K562 (cell line): ENCODE results near the gene SYCP2. TPM values are rescaled to one million over a fixed set of nuclear protein-coding genes. Genes with fewer than 3 reads are reported as not detected.

Source experiments
- ATAC-seq: fragments of 200-7000 bp; cut with Tn5 transposase; 3 replicates; pipeline ENCODE4 v1.9.1; 2020; ENCODE audit warnings: moderate library complexity
- BruUV-seq: library from RNA; stranded (reverse); fragments of 400-500 nt; replicated peaks from 2 replicates; lab custom pipeline; 2021; lab: Mats Ljungman, UMichigan
- CTCF ChIA-PET: fragments of 300-600 bp; formaldehyde crosslinking; extraction: SDS; loops from one replicate; lab custom pipeline; 2021; ENCODE audit warnings: low intra/inter-chr PET ratio; lab: Yijun Ruan, JAX
- POLR2A ChIA-PET: fragments of 300-600, 350-650 bp; sonication (Branson Sonifier 250); formaldehyde crosslinking; extraction: SDS; loops from one replicate; lab custom pipeline; 2021; ENCODE audit warnings: antibody characterized with exemption, inconsistent platforms; lab: Yijun Ruan, JAX
- DNase-seq, 4 experiments: peaks; one replicate each; pipeline versions ENCODE4 v3.0.0 to v3.0.0-alpha.2; 2011 to 2018; ENCODE audit warnings: low spot score in 3 of 4, mixed read lengths in 3 of 4; ENCODE audit errors: extremely low read depth in 1 of 4
- FAIRE-seq: peaks from 2 replicates; lab custom pipeline; 2011; peaks lifted over from hg19 to GRCh38; lab: Jason Lieb, UNC
- H2AFZ ChIP-seq: 2 replicates; pipeline ENCODE4 v1.6.0; 2011; ENCODE audit warnings: low read depth, low read length, control low read depth, inconsistent platforms
- H3K27ac ChIP-seq: fragments of 200-600 bp; 3 replicates; pipeline ENCODE4 v1.8.0; 2011; ENCODE audit warnings: low read depth, mild to moderate bottlenecking, control low read depth, inconsistent platforms, low read length, moderate library complexity, mixed read lengths; ENCODE audit errors: extremely low read depth
- H3K27me3 ChIP-seq, 2 experiments: fragments of 300-600 bp in 1 of 2; 2 replicates in 1 of 2; 3 replicates in 1 of 2; pipeline versions ENCODE4 v1.6.0 to v1.8.0; 2011; ENCODE audit warnings: inconsistent platforms in 2 of 2, low read length in 2 of 2, mild to moderate bottlenecking in 1 of 2, mixed read lengths in 1 of 2, moderate library complexity in 1 of 2; ENCODE audit not compliant: control insufficient read depth in 2 of 2, insufficient read depth in 2 of 2
- H3K36me3 ChIP-seq: fragments of 300-600 bp; 3 replicates; pipeline ENCODE4 v1.8.0; 2011; ENCODE audit warnings: mild to moderate bottlenecking, low read length, inconsistent platforms; ENCODE audit not compliant: control insufficient read depth, insufficient read depth
- H3K4me1 ChIP-seq, 2 experiments: fragments of 200-600 bp in 1 of 2; replicated peaks in 1 of 2; 2 replicates in 1 of 2; 3 replicates in 1 of 2; pipeline versions ENCODE4 v1.5.1 to v1.8.0; 2011; ENCODE audit warnings: inconsistent platforms in 2 of 2, low read length in 2 of 2, mild to moderate bottlenecking in 1 of 2, mixed read lengths in 1 of 2, moderate library complexity in 1 of 2; ENCODE audit not compliant: control insufficient read depth in 2 of 2, insufficient read depth in 2 of 2
- H3K4me2 ChIP-seq: 2 replicates; pipeline ENCODE4 v1.6.1; 2011; ENCODE audit warnings: low read length, control low read depth, inconsistent platforms, mixed read lengths; ENCODE audit not compliant: insufficient read depth
- H3K4me3 ChIP-seq: fragments of 200-600 bp; sonication (generic), shearing (Covaris generic); 2 replicates; pipeline ENCODE4 v1.5.1; 2016; ENCODE audit warnings: control low read depth, inconsistent platforms
- H3K79me2 ChIP-seq: fragments of 200-600 bp; 3 replicates; pipeline ENCODE4 v1.8.0; 2011; ENCODE audit warnings: low read length, inconsistent platforms; ENCODE audit not compliant: control insufficient read depth, insufficient read depth
- H3K9ac ChIP-seq, 2 experiments: 2 replicates each; pipeline versions ENCODE4 v1.6.0 to v1.6.1; 2011; ENCODE audit warnings: low read depth in 2 of 2, low read length in 2 of 2, control low read depth in 1 of 2, inconsistent platforms in 1 of 2, mild to moderate bottlenecking in 1 of 2, mixed read lengths in 1 of 2; ENCODE audit not compliant: insufficient read depth in 1 of 2
- H3K9me1 ChIP-seq: one replicate; pipeline ENCODE4 v1.6.0; 2011; ENCODE audit warnings: inconsistent platforms, mild to moderate bottlenecking, low read length, moderate library complexity; ENCODE audit not compliant: control insufficient read depth, insufficient read depth
- H3K9me3 ChIP-seq: replicated peaks from 2 replicates; pipeline ENCODE4 v1.5.1; 2011; ENCODE audit warnings: low read depth, low read length, inconsistent platforms; ENCODE audit not compliant: control insufficient read depth, insufficient read depth
- H4K20me1 ChIP-seq: replicated peaks from 2 replicates; pipeline ENCODE4 v1.6.1; 2011; ENCODE audit warnings: low read length, inconsistent platforms, mixed read lengths; ENCODE audit not compliant: control insufficient read depth, insufficient read depth
- CHD4 ChIP-seq: fragments of 200-600 bp; sonication (generic); IDR thresholded peaks from 3 replicates; pipeline ENCODE4 v1.6.1; 2012; ENCODE audit warnings: low read depth, mild to moderate bottlenecking, mixed read lengths, low read length, inconsistent platforms; ENCODE audit not compliant: insufficient read depth, insufficient replicate concordance, poor library complexity, severe bottlenecking
- COPS2 ChIP-seq: fragments of 450-650 bp; conservative IDR thresholded peaks from 2 replicates; pipeline ENCODE4 v1.6.1; 2016; ENCODE audit warnings: mild to moderate bottlenecking, moderate library complexity
- ETV1 ChIP-seq: fragments of 450-650 bp; conservative IDR thresholded peaks from 2 replicates; pipeline ENCODE4 v1.6.1; 2016; ENCODE audit warnings: missing genetic modification characterization, control low read depth, low read depth, missing compliant biosample characterization
- ILF3 ChIP-seq: fragments of 450-650 bp; IDR thresholded peaks from 2 replicates; pipeline ENCODE4 v1.6.1; 2018; ENCODE audit warnings: antibody characterized with exemption, mild to moderate bottlenecking, moderate library complexity, borderline replicate concordance
- JUNB ChIP-seq: fragments of 450-650 bp; formaldehyde crosslinking; conservative IDR thresholded peaks from 2 replicates; pipeline ENCODE4 v1.4.0; 2020; ENCODE audit warnings: mild to moderate bottlenecking
- KHSRP ChIP-seq: fragments of 450-650 bp; IDR thresholded peaks from 2 replicates; pipeline ENCODE4 v1.6.1; 2017
- MECOM ChIP-seq: fragments of 250-450 bp; sonication (Bioruptor Pico); IDR thresholded peaks from 2 replicates; pipeline ENCODE4 v1.8.0; 2022; ENCODE audit warnings: inconsistent platforms
- MXI1 ChIP-seq: IDR thresholded peaks from 2 replicates; pipeline ENCODE4 v1.6.1; 2011; ENCODE audit warnings: low read depth, mild to moderate bottlenecking, improper control_type of control experiment, low read length
- POLR2AphosphoS5 ChIP-seq: IDR thresholded peaks from 2 replicates; pipeline ENCODE4 v1.6.1; 2011; ENCODE audit warnings: mild to moderate bottlenecking, low read depth, low read length, moderate library complexity; ENCODE audit not compliant: control insufficient read depth, insufficient read depth
- POLR2G ChIP-seq: fragments of 200-400 bp; formaldehyde crosslinking; IDR thresholded peaks from 2 replicates; pipeline ENCODE4 v1.6.1; 2017; ENCODE audit warnings: low read depth, mild to moderate bottlenecking, antibody characterized with exemption, low read length, moderate library complexity
- RBM39 ChIP-seq: fragments of 200-400 bp; formaldehyde crosslinking; optimal IDR thresholded peaks from 2 replicates; pipeline ENCODE3; 2018; ENCODE audit warnings: low read depth, low read length
- TRIM24 ChIP-seq, 2 experiments: fragments of 450-650 bp; IDR thresholded peaks; 2 replicates each; pipeline ENCODE4 v1.6.1; 2016
- ZBTB7A ChIP-seq: IDR thresholded peaks from 2 replicates; pipeline ENCODE4 v1.6.1; 2011; ENCODE audit warnings: low read depth, mild to moderate bottlenecking, low read length, moderate library complexity, borderline replicate concordance; ENCODE audit not compliant: control insufficient read depth
- ZFX ChIP-seq: sonication (generic); formaldehyde crosslinking; IDR thresholded peaks from 2 replicates; pipeline ENCODE4 v1.8.0; 2022; ENCODE audit warnings: mild to moderate bottlenecking, missing genetic modification reagents, moderate library complexity
- ZNF707 ChIP-seq: fragments of 250-450 bp; sonication (Bioruptor Pico); conservative IDR thresholded peaks from 2 replicates; pipeline ENCODE4 v1.8.0; 2022; ENCODE audit warnings: inconsistent platforms, mild to moderate bottlenecking, moderate library complexity
- ZNF764 ChIP-seq: fragments of 250-450 bp; sonication (Bioruptor Pico); IDR thresholded peaks from 2 replicates; pipeline ENCODE4 v1.4.0; 2020; ENCODE audit warnings: low read depth, mild to moderate bottlenecking, moderate library complexity
- WGBS: fragments of 100-300 bp; shearing (Covaris generic); methylation state at CpG from one replicate; pipeline ENCODE4 v1.1.6; 2016; ENCODE audit warnings: low coverage, mixed read lengths; ENCODE audit not compliant: insufficient coverage; ENCODE audit errors: missing lambda C conversion rate; 5-methylcytosine and 5-hydroxymethylcytosine counted together
- in situ Hi-C: fragments of 300-500 bp; cut with MboI; formaldehyde crosslinking; loops from 4 replicates; pipeline ENCODE4 v1.15.0; 2018; ENCODE audit warnings: inconsistent platforms, mixed read lengths
- intact Hi-C: fragments of 100-400 bp; cut with micrococcal nuclease; formaldehyde crosslinking; loops from 2 replicates; pipeline ENCODE4 v1.14.2; 2022
- polyA plus RNA-seq, 8 experiments: library from polyadenylated mRNA; depleted of rRNA in 4 of 8; stranded (reverse) in 5 of 8; unstranded in 3 of 8; fragments of >200 nt; fragmentation: Nextera tagmentation in 2 of 8; fragmentation: Illumina TruSeq in 1 of 8; extraction: Ambion mirVana in 2 of 8; extraction: Trizol in 1 of 8; gene quantifications; 2 replicates each; pipeline versions ENCODE4 v1.2.1 to v1.2.3, GENCODE V29; 2011 to 2014; ENCODE audit warnings: inconsistent platforms in 1 of 8, missing spikeins in 1 of 8
- total RNA-seq, 7 experiments: library from RNA; depleted of rRNA in 6 of 7; stranded (reverse); fragments of >200 nt in 6 of 7; fragmentation: Illumina TruSeq in 2 of 7; extraction: Trizol in 2 of 7; gene quantifications; 2 replicates each; pipeline versions ENCODE4 v1.2.1 to v1.2.3, GENCODE V29; 2011 to 2021; ENCODE audit warnings: low replicate concordance in 1 of 7
- TF ChIP-seq, protein P1 (sequence below): fragments of 450-650 bp; formaldehyde crosslinking; IDR thresholded peaks from 2 replicates; pipeline ENCODE4 v1.4.0; 2020; ENCODE audit warnings: mild to moderate bottlenecking, moderate library complexity
- TF ChIP-seq, protein P2 (sequence below): sonication (generic); formaldehyde crosslinking; IDR thresholded peaks from 2 replicates; pipeline ENCODE4 v1.8.1; 2023; ENCODE audit warnings: mild to moderate bottlenecking, missing genetic modification reagents
- TF ChIP-seq, protein P3 (sequence below): fragments of 250-450 bp; sonication (Bioruptor Pico); IDR thresholded peaks from 2 replicates; pipeline ENCODE4 v1.8.0; 2022; ENCODE audit warnings: inconsistent platforms, mild to moderate bottlenecking, moderate library complexity, borderline replicate concordance

Gene SYCP2
- total and polyA plus RNA-seq, 9 of the 15 experiments (the other 6 are each of a cell fraction or from before 2014, with no cell fraction given) = 0.24 to 1.6 (median 0.67) TPM

DNA sequence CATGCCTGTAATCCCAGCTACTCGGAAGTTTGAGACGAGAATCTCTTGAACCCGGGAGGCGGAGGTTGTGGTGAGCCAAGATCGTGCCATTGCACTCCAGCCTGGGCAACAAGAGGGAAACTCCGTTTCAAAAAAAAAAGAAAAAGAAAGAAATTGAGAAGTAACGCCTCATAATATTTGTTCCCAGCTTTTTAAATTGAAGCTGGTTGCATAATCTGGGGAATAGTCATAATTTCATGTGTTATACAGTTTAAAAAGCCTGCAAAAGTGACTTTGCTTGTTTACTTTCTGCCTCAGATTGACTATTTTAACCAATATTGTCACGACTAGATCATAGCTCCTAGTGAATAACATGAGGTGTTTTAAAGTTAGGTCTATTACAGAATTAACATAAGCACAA, 13.9 kb upstream of the SYCP2 start:
- Histone ChIP-seq H2AFZ (no peak overlapping the region), H4K20me1 (no peaks in the 10 kb centered on the region), H3K4me3 (no peak overlapping the region), H3K36me3 (peaks cover 27% of the 10 kb centered on the region; the same call in 1 of the 3 replicates), H3K9me3 (no peaks in the 10 kb centered on the region), H3K79me2 (no peaks in the 10 kb centered on the region), H3K4me2 (no peak overlapping the region), H3K9ac (no peak overlapping the region), H3K9me1 (no peaks in the 10 kb centered on the region), H3K27me3 (no peaks in the 10 kb centered on the region), H3K27ac (no peak overlapping the region), H3K4me1 (peaks cover 0 to 12% of the 10 kb centered on the region in 2 experiments; a peak in 2 of 5 replicates)
- no peak for TF ChIP-seq KHSRP
- no peak for TF ChIP-seq CHD4
- TF ChIP-seq MECOM = no peak
- TF ChIP-seq, protein P1, sequence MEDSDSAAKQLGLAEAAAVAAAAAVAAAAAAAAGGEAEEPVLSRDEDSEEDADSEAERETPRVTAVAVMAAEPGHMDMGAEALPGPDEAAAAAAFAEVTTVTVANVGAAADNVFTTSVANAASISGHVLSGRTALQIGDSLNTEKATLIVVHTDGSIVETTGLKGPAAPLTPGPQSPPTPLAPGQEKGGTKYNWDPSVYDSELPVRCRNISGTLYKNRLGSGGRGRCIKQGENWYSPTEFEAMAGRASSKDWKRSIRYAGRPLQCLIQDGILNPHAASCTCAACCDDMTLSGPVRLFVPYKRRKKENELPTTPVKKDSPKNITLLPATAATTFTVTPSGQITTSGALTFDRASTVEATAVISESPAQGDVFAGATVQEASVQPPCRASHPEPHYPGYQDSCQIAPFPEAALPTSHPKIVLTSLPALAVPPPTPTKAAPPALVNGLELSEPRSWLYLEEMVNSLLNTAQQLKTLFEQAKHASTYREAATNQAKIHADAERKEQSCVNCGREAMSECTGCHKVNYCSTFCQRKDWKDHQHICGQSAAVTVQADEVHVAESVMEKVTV (CRISPR knock-in tag) = no peak
- no peak for TF ChIP-seq ZNF764 (CRISPR knock-in tag)
- TF ChIP-seq POLR2G = no peak
- TF ChIP-seq ZBTB7A = no peak
- no peak for TF ChIP-seq COPS2
- TF ChIP-seq MXI1 = no peak
- no peak for TF ChIP-seq ETV1 (tag)
- no peak for TF ChIP-seq POLR2AphosphoS5
- TF ChIP-seq ILF3 = no peak
- TF ChIP-seq ZFX (CRISPR knock-in tag) = no peak
- no peak for TF ChIP-seq TRIM24 (IDR thresholded peaks at IDR 0.05)
- no peak for TF ChIP-seq RBM39
- TF ChIP-seq ZNF707 (CRISPR knock-in tag) = no peak
- no peak for TF ChIP-seq JUNB (CRISPR knock-in tag)
- TF ChIP-seq, protein P2, sequence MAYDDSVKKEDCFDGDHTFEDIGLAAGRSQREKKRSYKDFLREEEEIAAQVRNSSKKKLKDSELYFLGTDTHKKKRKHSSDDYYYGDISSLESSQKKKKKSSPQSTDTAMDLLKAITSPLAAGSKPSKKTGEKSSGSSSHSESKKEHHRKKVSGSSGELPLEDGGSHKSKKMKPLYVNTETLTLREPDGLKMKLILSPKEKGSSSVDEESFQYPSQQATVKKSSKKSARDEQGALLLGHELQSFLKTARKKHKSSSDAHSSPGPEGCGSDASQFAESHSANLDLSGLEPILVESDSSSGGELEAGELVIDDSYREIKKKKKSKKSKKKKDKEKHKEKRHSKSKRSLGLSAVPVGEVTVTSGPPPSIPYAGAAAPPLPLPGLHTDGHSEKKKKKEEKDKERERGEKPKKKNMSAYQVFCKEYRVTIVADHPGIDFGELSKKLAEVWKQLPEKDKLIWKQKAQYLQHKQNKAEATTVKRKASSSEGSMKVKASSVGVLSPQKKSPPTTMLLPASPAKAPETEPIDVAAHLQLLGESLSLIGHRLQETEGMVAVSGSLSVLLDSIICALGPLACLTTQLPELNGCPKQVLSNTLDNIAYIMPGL = no peak
- TF ChIP-seq, protein P3, sequence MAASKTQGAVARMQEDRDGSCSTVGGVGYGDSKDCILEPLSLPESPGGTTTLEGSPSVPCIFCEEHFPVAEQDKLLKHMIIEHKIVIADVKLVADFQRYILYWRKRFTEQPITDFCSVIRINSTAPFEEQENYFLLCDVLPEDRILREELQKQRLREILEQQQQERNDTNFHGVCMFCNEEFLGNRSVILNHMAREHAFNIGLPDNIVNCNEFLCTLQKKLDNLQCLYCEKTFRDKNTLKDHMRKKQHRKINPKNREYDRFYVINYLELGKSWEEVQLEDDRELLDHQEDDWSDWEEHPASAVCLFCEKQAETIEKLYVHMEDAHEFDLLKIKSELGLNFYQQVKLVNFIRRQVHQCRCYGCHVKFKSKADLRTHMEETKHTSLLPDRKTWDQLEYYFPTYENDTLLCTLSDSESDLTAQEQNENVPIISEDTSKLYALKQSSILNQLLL = no peak
- no TSS peak for BruUV-seq
- intact Hi-C loops = no loop called here
- in situ Hi-C loops = no loop called here
- ATAC-seq (no peak), FAIRE-seq (no peak), DNase-seq (no peak)
- ChIA-PET CTCF (interaction anchor here (0.6 kb wide), 1 partner anchor 13 kb away, joined by 3 read pairs; no protein-coding TSS in a partner anchor), POLR2A (no interaction called here)
- 69% methylated on average over 3 of the region's 8 CpGs for WGBS
